ENCODE results near the gene MRM1.

Gene MRM1

DNA sequence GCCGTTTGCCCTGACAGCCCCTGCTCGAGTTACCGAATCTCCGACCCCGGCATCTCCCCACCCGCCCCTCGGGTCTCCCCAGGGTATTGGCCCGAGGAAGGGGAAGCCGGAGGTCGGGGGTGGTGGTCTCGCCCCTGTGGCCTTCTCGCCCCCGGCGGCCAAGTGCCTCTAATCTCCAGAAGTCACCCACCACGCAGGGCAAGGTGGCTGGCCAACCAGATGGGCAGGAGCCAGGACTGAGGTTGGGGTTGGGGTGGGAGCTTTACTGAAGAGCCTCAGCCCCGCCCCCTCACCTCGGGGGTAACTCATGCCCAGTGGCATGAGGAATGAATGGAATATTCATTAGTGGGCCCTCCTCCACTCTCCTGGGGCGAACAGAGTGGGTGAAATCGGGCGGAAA, 9.1 kb upstream of the MRM1 start:
- Histone ChIP-seq H3K27ac (ENCODE audit: low read length) (no peak overlapping the region), H3K27me3 (ENCODE audit: control insufficient read depth, insufficient read depth, low read length) (no peaks in the 10 kb centered on the region), H3K9me3 (ENCODE audit: control insufficient read depth, insufficient read depth, low read length) (no peaks in the 10 kb centered on the region), H3K4me1 (ENCODE audit: control insufficient read depth, insufficient read depth, low read length) (peaks cover 2% of the 10 kb centered on the region; the same call in 1 of the 2 replicates), H3K4me3 (ENCODE audit: low read length) (peak overlapping the region; percentile 99; the same call in 1 of the 2 replicates), H3K36me3 (ENCODE audit: control insufficient read depth, insufficient read depth, low read length) (0 out of 2 replicates have a peak, but pooled peaks cover 1% of the 10 kb centered on the region)
- no CpG with 5 or more reads among the region's 20 CpGs for WGBS (ENCODE audit: insufficient coverage, insufficient read length)
- no peak for DNase-seq (ENCODE audit: low read depth, low spot score)

DNA sequence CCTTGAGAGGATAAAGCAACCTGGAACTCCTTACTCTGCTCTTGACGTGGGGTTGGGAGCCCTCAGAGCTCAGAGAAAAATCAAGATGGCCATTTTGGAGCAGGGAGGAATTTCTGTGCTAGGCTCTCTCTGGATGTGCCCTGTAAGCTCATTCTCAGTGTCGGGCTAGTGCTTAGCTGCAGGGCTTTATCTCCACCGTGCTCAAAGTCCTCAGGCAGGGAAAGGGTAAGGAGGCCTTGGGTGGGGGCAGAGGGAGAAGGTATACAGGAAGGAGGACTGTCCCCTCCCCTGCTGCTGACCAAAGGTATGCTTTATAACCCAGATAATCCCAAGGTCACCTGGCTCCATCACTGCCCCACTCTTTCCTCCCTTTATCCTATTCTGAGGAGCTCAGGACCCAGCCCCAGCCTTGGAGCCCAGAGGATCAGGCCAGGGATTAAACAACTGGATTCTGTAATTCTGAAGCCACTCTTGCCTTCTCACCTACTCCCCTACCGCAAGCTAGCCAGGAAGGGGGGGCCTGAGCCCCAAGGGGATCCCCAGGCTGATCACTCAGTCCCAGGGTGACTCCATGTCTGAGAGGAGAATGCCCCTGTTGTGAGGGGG, 8.6 kb upstream of the MRM1 start:
- WGBS (ENCODE audit: insufficient coverage, insufficient read length), result no CpG with 5 or more reads among the region's 4 CpGs
- 0 out of 2 replicates have a peak, but pooled peaks cover 2% of the 10 kb centered on the region for H3K36me3 ChIP-seq (ENCODE audit: control insufficient read depth, insufficient read depth, low read length)
- DNase-seq (ENCODE audit: low read depth, low spot score), result no peak
- peaks cover 2% of the 10 kb centered on the region; the same call in 1 of the 2 replicates for H3K4me1 ChIP-seq (ENCODE audit: control insufficient read depth, insufficient read depth, low read length)
- H3K4me3 ChIP-seq (ENCODE audit: low read length), result peak overlapping the region; percentile 99; the same call in 1 of the 2 replicates
- no peak overlapping the region for H3K27ac ChIP-seq (ENCODE audit: low read length)
- H3K9me3 ChIP-seq (ENCODE audit: control insufficient read depth, insufficient read depth, low read length), result no peaks in the 10 kb centered on the region
- H3K27me3 ChIP-seq (ENCODE audit: control insufficient read depth, insufficient read depth, low read length), result no peaks in the 10 kb centered on the region

- H3K9me3 ChIP-seq (ENCODE audit: control insufficient read depth, insufficient read depth, low read length), result no peaks in the 10 kb centered on the region
- H3K36me3 ChIP-seq (ENCODE audit: control insufficient read depth, insufficient read depth, low read length), result 0 out of 2 replicates have a peak, but pooled peaks cover 7% of the 10 kb centered on the region
- H3K4me1 ChIP-seq (ENCODE audit: control insufficient read depth, insufficient read depth, low read length), result peaks cover 2% of the 10 kb centered on the region; the same call in 1 of the 2 replicates
- H3K4me3 ChIP-seq (ENCODE audit: low read length), result no peak overlapping the region
- DNase-seq (ENCODE audit: low read depth, low spot score), result no peak
- H3K27me3 ChIP-seq (ENCODE audit: control insufficient read depth, insufficient read depth, low read length), result no peaks in the 10 kb centered on the region
- no CpG with 5 or more reads among the region's 8 CpGs for WGBS (ENCODE audit: insufficient coverage, insufficient read length)
- H3K27ac ChIP-seq (ENCODE audit: low read length), result no peak overlapping the region
These were observed 7.6 kb upstream of the MRM1 start for GRCh38 chr17:36593656-36594316.

GRCh38 chr17:36594626-36595401, 6.6 kb upstream of the MRM1 start:
- Histone ChIP-seq H3K27ac (ENCODE audit: low read length) (no peak overlapping the region), H3K9me3 (ENCODE audit: control insufficient read depth, insufficient read depth, low read length) (no peaks in the 10 kb centered on the region), H3K4me1 (ENCODE audit: control insufficient read depth, insufficient read depth, low read length) (peaks cover 2% of the 10 kb centered on the region; the same call in 1 of the 2 replicates), H3K36me3 (ENCODE audit: control insufficient read depth, insufficient read depth, low read length) (0 out of 2 replicates have a peak, but pooled peaks cover 7% of the 10 kb centered on the region), H3K4me3 (ENCODE audit: low read length) (no peak overlapping the region), H3K27me3 (ENCODE audit: control insufficient read depth, insufficient read depth, low read length) (no peaks in the 10 kb centered on the region)
- no peak for DNase-seq (ENCODE audit: low read depth, low spot score)
- WGBS (ENCODE audit: insufficient coverage, insufficient read length), result no CpG with 5 or more reads among the region's 13 CpGs

- H3K9me3 ChIP-seq (ENCODE audit: control insufficient read depth, insufficient read depth, low read length), result no peaks in the 10 kb centered on the region
- H3K27me3 ChIP-seq (ENCODE audit: control insufficient read depth, insufficient read depth, low read length), result no peaks in the 10 kb centered on the region
- H3K4me3 ChIP-seq (ENCODE audit: low read length), result no peak overlapping the region
- peaks cover 4% of the 10 kb centered on the region; the same call in 1 of the 2 replicates for H3K4me1 ChIP-seq (ENCODE audit: control insufficient read depth, insufficient read depth, low read length)
- H3K36me3 ChIP-seq (ENCODE audit: control insufficient read depth, insufficient read depth, low read length), result 0 out of 2 replicates have a peak, but pooled peaks cover 7% of the 10 kb centered on the region
- no CpG with 5 or more reads among the region's 6 CpGs for WGBS (ENCODE audit: insufficient coverage, insufficient read length)
- no peak overlapping the region for H3K27ac ChIP-seq (ENCODE audit: low read length)
- DNase-seq (ENCODE audit: low read depth, low spot score), result no peak
These were observed 4.2 kb upstream of the MRM1 start for GRCh38 chr17:36597226-36597625.

DNA sequence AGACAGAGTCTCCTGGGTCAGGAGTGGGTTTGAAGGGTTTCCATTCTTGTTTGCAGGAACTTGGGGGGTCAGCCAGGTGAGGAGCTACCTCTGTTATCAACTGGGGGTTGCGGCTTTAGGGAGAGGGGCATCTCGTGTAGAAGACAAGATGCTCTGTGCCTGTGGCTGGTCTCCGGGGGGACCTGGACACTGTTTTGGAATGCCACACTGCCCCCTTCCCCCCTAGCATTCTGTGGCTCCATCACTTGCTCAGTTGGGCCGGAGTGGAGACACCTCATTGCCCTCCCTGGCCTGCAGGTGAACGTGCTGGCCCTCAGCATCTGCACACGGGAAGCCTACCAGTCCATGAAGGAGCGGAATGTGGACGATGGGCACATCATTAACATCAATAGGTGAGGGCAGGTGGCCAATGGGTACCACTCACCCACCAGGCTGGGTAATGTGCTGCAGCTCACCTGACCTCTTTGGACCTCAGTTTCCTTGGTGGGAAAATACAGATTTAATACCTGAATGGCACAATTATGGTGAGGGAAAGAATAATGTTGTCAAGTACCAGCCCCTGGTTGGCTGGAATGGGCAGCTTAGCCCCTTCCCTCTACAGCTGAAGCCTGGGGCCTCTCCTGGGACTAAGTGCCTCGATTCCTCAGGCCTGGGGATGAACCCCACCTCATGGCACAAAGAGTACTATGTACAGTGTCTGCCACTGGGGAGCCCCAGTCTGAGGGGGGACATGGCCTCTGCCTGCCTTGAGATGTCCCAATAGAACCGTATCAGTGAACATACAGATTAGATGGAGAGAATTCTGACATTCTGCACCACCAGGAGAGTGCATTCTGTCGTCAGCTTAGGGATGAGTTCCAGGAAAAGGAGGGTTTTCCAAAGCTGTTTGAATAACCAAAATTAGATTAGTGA, 3.3 kb upstream of the MRM1 start:
- H3K36me3 ChIP-seq (ENCODE audit: control insufficient read depth, insufficient read depth, low read length), result 0 out of 2 replicates have a peak, but pooled peaks cover 7% of the 10 kb centered on the region
- peaks cover 4% of the 10 kb centered on the region; the same call in 1 of the 2 replicates for H3K4me1 ChIP-seq (ENCODE audit: control insufficient read depth, insufficient read depth, low read length)
- no peak overlapping the region for H3K27ac ChIP-seq (ENCODE audit: low read length)
- no peak for DNase-seq (ENCODE audit: low read depth, low spot score)
- WGBS (ENCODE audit: insufficient coverage, insufficient read length), result no CpG with 5 or more reads among the region's 11 CpGs
- no peaks in the 10 kb centered on the region for H3K9me3 ChIP-seq (ENCODE audit: control insufficient read depth, insufficient read depth, low read length)
- H3K4me3 ChIP-seq (ENCODE audit: low read length), result no peak overlapping the region
- no peaks in the 10 kb centered on the region for H3K27me3 ChIP-seq (ENCODE audit: control insufficient read depth, insufficient read depth, low read length)

GRCh38 chr17:36598951-36599401, 2.4 kb upstream of the MRM1 start:
- no peak for DNase-seq (ENCODE audit: low read depth, low spot score)
- Histone ChIP-seq H3K9me3 (ENCODE audit: control insufficient read depth, insufficient read depth, low read length) (no peaks in the 10 kb centered on the region), H3K27me3 (ENCODE audit: control insufficient read depth, insufficient read depth, low read length) (no peaks in the 10 kb centered on the region), H3K36me3 (ENCODE audit: control insufficient read depth, insufficient read depth, low read length) (0 out of 2 replicates have a peak, but pooled peaks cover 7% of the 10 kb centered on the region), H3K27ac (ENCODE audit: low read length) (no peak overlapping the region), H3K4me3 (ENCODE audit: low read length) (no peak overlapping the region), H3K4me1 (ENCODE audit: control insufficient read depth, insufficient read depth, low read length) (0 out of 2 replicates have a peak, but pooled peaks cover 2% of the 10 kb centered on the region)
- no CpG with 5 or more reads among the region's 13 CpGs for WGBS (ENCODE audit: insufficient coverage, insufficient read length)

DNA sequence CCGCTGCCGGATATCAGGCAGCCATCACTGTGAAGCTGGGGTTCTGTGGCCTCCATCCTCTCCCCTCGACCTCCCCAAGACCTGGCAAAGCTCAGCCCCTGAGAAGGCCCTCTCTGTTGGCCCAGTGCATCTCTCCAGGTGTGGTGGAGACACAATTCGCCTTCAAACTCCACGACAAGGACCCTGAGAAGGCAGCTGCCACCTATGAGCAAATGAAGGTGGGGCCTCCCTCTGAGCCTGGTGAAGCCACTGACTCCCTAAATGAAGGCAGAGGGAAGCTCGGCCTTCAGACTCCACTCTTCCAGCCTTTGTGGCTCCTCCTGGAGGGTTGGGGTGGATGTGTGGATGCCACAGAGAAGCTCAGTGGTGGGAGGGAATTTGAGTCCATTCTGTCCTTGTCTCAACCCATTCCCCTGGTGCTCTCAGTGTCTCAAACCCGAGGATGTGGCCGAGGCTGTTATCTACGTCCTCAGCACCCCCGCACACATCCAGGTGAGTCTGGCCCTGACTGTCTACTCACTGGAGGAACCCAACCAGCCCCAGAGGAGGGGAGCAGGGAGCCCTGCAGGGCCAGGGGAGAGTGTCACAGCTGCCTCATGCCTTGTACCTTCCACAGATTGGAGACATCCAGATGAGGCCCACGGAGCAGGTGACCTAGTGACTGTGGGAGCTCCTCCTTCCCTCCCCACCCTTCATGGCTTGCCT, 1.7 kb upstream of the MRM1 start:
- Histone ChIP-seq H3K9me3 (ENCODE audit: control insufficient read depth, insufficient read depth, low read length) (no peaks in the 10 kb centered on the region), H3K27me3 (ENCODE audit: control insufficient read depth, insufficient read depth, low read length) (no peaks in the 10 kb centered on the region), H3K36me3 (ENCODE audit: control insufficient read depth, insufficient read depth, low read length) (0 out of 2 replicates have a peak, but pooled peaks cover 7% of the 10 kb centered on the region), H3K4me1 (ENCODE audit: control insufficient read depth, insufficient read depth, low read length) (0 out of 2 replicates have a peak, but pooled peaks cover 2% of the 10 kb centered on the region), H3K27ac (ENCODE audit: low read length) (no peak overlapping the region), H3K4me3 (ENCODE audit: low read length) (no peak overlapping the region)
- WGBS (ENCODE audit: insufficient coverage, insufficient read length), result no CpG with 5 or more reads among the region's 11 CpGs
- no peak for DNase-seq (ENCODE audit: low read depth, low spot score)

- Histone ChIP-seq H3K9me3 (ENCODE audit: control insufficient read depth, insufficient read depth, low read length) (no peaks in the 10 kb centered on the region), H3K27me3 (ENCODE audit: control insufficient read depth, insufficient read depth, low read length) (no peaks in the 10 kb centered on the region), H3K4me3 (ENCODE audit: low read length) (no peak overlapping the region), H3K4me1 (ENCODE audit: control insufficient read depth, insufficient read depth, low read length) (0 out of 2 replicates have a peak, but pooled peaks cover 2% of the 10 kb centered on the region), H3K27ac (ENCODE audit: low read length) (no peak overlapping the region), H3K36me3 (ENCODE audit: control insufficient read depth, insufficient read depth, low read length) (0 out of 2 replicates have a peak, but pooled peaks cover 7% of the 10 kb centered on the region)
- no CpG with 5 or more reads among the region's 3 CpGs for WGBS (ENCODE audit: insufficient coverage, insufficient read length)
- DNase-seq (ENCODE audit: low read depth, low spot score), result no peak
These were observed 918 bp upstream of the MRM1 start for GRCh38 chr17:36600465-36600864.

All from iPS DF 6.9 (cell line).